HG02610 (cell line): Measurements from ENCODE around the gene BNIPL.

Experiments
- ATAC-seq: cut with Tn5 transposase; IDR thresholded peaks from one replicate; pipeline ENCODE4 v1.9.1; 2021; ENCODE audit warnings: mild to moderate bottlenecking, moderate library complexity; ENCODE audit not compliant: unreplicated experiment

BNIPL gene

DNA sequence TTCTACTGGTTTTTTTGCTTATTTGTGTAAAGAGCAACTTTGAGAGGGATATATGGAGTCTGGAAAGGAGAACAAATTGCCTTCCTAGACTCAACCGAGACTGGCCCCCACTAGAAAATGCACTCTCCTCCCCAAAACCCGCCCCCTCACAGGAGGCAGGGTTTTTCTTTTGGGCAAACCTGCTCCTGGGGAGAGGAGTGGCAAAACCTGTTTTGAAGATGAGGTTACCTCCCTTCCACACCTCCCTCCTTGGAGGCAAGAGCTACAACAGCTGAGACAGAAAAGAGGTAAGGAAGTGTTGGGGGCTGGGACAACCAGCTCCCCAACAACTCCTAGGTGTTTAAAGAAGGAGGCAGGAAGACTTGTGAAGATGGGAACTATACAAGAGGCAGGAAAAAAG is at the start of gene BNIPL:
BNIPL (plus strand) TSS at position 231 of the 400 bp plus-strand sequence; CDS start at position 371, 140 bp downstream.
- ATAC-seq, result no peak

- ATAC-seq, result no peak
Measured at GRCh38 chr1:150987924-150988323, 48.5 kb upstream of the BNIPL start.

- ATAC-seq, result no peak
Measured at GRCh38 chr1:150992626-150993025, 43.8 kb upstream of the BNIPL start.

- no peak for ATAC-seq
Measured at GRCh38 chr1:150994248-150994647, 42.1 kb upstream of the BNIPL start.

DNA sequence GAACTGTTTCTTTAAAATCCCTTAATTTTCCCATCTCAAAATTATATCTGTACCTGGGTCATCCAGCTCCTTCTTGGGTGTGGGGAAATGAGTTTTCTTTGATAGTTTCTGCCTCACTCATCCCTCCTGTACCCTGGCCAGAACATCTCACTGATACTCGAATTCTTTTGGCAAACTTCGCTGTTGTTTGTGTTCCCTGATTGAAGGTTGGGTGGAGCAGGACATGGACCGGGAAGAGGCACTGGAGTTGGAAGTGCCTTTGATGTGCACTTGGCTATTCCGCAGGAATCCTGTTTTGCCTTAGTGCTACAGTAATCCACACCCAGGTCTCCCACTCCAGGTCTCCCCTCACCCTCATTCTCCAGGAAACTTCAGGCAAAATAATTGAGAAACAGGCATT is 40.9 kb upstream of the BNIPL start:
- ATAC-seq, result no peak

DNA sequence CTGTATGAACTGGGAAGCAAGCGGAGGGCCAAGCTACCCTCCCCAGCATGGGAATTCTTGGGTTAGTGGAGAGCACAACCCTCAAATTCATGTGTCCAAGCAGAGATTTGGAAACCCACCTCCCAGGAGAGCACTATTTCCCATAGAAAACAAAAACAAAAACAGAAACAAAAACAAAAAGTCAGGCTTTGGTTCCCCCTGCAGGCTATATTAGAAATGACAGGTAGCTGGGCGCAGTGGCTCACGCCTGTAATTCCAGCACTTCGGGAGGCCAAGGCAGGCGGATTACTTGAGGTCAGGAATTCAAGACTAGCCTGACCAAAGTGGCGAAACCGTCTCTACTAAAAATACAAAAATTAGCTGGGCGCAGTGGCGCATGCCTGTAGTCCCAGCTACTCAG is 40.5 kb upstream of the BNIPL start:
- no peak for ATAC-seq

DNA sequence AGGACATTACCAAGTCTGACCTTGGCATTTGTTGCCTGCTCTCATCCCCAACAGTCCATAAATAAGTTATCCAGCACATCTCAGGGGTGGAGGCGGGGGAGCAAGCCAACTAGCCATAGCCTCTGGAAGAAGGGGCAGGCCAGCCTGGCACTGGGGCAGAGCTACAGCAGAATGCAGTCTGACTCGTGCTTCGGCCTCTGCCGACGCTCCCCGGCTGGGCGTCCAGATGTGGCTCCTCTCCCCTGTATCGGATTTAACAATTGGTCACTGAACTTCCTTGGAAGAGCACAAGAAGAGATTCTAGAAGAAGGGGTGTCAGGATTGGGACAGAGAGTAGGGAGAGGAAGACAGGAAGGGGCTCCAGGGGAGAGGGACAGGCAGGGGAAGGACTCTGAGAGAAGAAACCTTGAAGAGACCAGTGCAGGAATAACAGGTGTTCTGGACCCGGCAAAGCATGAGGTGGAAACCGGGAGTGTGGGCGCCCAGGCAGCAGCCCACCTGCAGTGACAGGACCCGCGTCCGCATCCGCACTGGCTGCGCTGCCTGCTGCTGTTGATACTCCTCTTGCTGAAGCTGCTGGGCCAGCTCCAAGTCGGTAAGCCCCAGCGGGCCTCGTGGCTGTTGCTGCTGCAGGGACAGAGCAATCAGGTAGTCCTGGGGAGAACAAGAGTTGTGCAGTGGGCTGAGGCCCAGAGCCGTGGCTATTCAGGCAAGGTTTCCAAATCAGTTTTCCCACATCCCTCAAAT is 39.1 kb upstream of the BNIPL start:
- no peak for ATAC-seq

- no peak for ATAC-seq
Measured at GRCh38 chr1:150997949-150998348, 38.4 kb upstream of the BNIPL start.

- no peak for ATAC-seq
Measured at GRCh38 chr1:150999051-150999674, 37.2 kb upstream of the BNIPL start.

- no peak for ATAC-seq
Measured at GRCh38 chr1:150999926-151000325, 36.5 kb upstream of the BNIPL start.

DNA sequence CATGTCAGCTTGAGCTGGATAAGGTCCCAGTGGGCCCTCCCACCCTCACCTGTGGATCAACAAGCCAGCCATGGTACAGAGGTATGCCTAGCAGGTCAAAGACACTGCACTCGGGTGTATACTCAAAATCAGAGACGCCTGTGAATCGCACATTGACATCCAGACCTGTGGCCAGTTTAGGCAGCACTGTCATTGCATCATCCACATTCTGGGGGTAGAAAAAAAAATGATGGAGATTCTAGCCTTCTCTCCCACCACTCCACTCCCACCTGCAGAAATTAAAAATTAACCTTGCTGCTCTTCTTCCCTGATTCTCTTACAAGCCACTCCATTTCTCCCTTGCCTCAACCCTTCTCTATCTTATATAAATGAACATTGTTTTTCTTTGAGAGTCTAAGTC is 36.0 kb upstream of the BNIPL start:
- ATAC-seq, result no peak

DNA sequence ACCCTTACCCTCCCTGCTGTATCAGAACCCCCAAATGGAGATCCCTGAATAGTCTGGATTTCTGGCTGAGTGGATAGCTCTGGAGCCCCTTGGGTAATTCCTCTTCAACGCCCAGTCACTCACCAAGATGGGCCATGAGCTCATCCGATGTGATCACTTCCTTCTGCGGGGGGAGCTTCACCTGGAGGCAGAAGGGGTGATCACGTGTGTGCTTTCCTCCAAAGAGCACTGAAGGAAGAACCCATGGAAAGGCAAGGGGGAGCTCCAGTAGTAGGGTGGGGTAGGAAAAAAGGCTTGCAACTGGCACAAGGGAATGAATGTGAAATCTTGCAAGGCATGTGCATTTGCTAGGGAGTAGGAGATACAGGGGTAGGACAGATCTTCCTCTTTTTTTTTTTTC is 34.8 kb upstream of the BNIPL start:
- no peak for ATAC-seq

- no peak for ATAC-seq
Measured at GRCh38 chr1:151002051-151002450, 34.3 kb upstream of the BNIPL start.

- no peak for ATAC-seq
Measured at GRCh38 chr1:151002611-151003010, 33.8 kb upstream of the BNIPL start.

DNA sequence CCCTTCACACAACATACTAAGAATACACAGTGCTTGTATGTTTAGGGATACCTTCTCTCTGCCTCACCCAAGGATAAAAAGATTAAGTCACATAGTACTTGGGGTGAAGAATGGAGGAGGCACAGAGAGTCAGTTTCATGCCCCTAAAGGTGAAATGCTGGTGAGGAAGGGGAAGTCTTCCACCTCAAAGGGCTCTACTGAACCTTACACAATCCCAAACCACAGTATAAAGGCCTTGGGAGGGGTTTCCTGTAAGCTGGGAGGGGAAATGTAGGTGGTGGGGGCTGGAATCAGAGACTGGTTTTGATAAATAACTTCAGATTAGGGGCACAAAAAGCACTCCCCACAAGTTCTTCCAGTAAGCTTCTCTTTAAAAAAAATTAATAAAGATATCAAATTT is 33.2 kb upstream of the BNIPL start:
- no peak for ATAC-seq

GRCh38 chr1:151005729-151006319 is 30.6 kb upstream of the BNIPL start:
- ATAC-seq, result no peak

DNA sequence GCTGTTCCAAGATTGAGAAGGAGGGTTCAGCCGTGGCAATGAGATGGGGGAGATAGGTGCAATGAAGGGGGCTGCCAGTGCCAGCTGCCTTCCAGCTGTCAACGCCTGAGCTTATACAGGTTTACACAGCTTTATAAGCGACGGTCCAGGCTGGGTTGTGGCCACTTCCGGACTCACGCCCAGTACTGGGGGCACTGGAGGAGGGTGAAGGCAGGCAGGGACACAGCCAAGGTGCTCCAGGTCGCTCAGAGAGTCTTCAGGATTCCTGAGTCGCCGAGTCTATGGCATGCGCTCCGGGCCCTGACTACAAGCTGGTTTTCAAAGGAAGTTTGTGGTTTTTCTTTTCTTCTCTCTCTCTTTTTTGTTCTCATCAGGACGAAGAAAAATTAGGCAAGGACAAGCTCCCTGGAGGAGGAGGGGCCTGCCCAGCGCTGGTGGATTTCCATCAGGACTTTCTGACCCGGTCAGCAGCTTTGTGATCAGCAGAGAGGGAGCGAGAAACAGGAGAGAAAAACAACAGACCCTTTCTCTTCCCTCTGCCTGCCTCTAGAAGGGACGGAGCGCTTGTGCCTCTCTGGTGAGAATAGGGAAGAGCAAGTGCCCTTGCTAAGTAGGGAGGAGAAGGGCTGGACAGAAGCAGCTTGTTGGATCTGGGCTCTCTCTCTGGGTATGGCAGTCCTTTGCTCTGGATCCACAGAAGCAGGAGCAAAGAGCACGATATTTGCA is 29.9 kb upstream of the BNIPL start, which contains the start of gene MINDY1:
MINDY1 (minus strand) TSS at position 576 of the 726 bp plus-strand sequence. CDS start 4,285 bp downstream, outside the sequence.
- ATAC-seq, result peak; percentile 44

DNA sequence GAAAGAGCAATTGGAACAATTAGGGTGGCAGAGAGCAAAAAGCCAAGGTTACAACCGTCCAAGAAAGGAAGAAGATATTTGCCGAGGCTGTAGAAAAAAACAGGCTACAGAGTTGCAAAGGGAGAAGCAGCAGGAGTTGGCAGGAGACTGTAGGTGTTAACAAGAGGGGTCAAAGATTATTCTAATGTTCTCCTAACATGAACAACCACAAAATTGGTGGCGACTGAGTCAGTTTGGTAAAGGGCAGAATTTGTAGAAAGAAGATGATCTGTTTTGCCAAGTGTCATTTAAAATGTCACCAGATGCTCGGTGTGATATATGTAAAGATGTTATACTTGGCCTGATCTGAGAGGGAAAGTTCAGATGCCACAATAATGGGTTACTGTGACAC is 28.5 kb upstream of the BNIPL start:
- no peak for ATAC-seq

GRCh38 chr1:151008244-151009205 is 27.9 kb upstream of the BNIPL start, which contains the start of gene PRUNE1:
PRUNE1 (plus strand) TSS chr1:151008449; CDS start chr1:151008633, 184 bp downstream.
- peak; percentile 73 for ATAC-seq

GRCh38 chr1:151009206-151009587 is 27.2 kb upstream of the BNIPL start:
- ATAC-seq, result no peak
